ENCODE data around the gene CHPF. TPM values are rescaled to one million over a fixed set of nuclear protein-coding genes. Genes with fewer than 3 reads are reported as not detected.
A peak's percentile ranks its signal among the peaks of the same experiment; 100 is the strongest.

The CHPF gene
- total RNA-seq, 4 donors from 2014 or later, result 32.6 to 70.8 (median 45.5) TPM

DNA sequence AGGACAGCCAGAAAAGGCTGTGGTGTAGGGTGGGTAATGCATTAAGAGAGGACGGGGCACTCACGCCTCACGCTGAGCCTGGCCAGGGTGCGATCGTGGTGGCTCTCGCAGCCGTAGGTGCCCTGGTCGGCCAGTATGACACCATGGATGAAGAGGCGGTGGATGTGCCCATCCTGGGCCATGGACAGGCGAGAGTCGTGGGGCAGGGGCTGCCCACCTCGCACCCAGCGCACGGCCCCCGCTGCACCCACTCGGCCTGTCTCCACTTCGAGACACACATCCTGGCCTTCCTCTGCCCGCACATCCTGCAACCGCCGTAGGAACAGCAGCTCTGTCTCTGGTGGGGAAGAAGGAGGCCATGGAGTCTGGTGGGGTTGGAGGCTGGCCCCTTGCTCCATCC lies 12.3 kb upstream of the CHPF start:
- DNase-seq (ENCODE audit: low spot score) (no peak), ATAC-seq (ENCODE audit: low FRiP score) (no peak)
- TF ChIP-seq, protein P1, sequence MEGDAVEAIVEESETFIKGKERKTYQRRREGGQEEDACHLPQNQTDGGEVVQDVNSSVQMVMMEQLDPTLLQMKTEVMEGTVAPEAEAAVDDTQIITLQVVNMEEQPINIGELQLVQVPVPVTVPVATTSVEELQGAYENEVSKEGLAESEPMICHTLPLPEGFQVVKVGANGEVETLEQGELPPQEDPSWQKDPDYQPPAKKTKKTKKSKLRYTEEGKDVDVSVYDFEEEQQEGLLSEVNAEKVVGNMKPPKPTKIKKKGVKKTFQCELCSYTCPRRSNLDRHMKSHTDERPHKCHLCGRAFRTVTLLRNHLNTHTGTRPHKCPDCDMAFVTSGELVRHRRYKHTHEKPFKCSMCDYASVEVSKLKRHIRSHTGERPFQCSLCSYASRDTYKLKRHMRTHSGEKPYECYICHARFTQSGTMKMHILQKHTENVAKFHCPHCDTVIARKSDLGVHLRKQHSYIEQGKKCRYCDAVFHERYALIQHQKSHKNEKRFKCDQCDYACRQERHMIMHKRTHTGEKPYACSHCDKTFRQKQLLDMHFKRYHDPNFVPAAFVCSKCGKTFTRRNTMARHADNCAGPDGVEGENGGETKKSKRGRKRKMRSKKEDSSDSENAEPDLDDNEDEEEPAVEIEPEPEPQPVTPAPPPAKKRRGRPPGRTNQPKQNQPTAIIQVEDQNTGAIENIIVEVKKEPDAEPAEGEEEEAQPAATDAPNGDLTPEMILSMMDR (IDR thresholded peaks at IDR 0.05), result no peak

DNA sequence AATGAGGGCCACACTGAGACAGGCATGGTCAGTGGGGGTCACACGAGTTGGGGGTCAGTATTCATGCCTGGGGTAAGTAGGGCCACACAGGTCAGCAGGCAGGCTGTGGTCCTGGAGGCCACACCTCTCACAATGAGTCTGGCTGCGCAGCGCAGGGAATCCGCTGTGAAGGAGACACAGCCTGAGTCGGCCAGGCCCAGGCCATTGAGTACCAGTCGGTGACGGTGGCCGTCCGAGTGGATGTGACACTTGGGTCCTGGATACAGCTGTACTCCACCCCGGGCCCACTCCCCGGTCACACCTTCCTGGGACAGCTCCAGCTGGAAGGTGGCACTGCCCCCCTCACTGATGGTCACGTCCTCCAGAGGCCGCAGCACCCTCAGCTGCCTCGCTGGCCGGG lies 10.7 kb upstream of the CHPF start:
- TF ChIP-seq, protein P1 (IDR thresholded peaks at IDR 0.05), result no peak
- no peak for ATAC-seq (ENCODE audit: low FRiP score)

DNA sequence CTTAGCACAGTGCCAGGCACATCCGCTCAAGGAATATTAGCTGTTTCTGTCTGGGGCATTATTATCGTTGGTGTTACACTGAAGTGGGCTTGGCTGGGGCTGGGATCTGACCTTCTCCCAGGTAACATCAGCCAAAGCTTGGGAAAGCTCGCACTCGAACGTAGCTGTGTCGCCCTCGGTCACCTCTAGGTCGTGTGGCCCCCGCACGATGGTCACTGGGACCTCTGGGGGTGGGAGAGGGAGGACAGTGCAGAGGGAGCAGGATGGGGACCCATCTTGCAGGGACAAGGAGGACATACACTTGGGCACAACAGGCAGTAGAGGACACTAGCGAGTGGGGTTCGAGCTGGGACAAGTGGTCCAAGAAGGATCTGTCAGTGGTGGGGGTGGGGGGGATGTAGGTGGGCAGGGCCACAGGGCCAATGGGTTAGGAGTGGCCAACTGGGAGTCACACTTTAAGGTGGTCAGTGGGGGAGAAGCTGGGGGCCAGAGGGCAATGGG lies 9.9 kb upstream of the CHPF start:
- no peak for ATAC-seq (ENCODE audit: low FRiP score)
- TF ChIP-seq, protein P1 (IDR thresholded peaks at IDR 0.05), result no peak
- no peak for DNase-seq (ENCODE audit: low spot score)

More for the DNA sequence above, 10.7 kb upstream of the CHPF start:
- DNase-seq (ENCODE audit: low spot score), result no peak

DNA sequence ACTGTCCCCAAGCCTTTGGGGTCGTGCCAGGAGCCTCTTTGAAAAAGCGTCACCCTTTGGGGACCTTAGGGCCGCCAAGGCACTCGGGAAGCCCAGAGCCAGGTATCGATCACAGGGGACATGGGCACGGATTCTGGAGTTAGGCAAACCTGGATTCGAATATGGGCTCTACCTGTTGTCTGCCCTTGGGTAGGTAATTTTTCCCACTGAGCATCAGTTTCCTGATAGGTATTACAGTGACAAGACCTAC lies 9.5 kb upstream of the CHPF start:
- TF ChIP-seq, protein P1 (IDR thresholded peaks at IDR 0.05), result no peak
- no peak for ATAC-seq (ENCODE audit: low FRiP score)
- no peak for DNase-seq (ENCODE audit: low spot score)

DNA sequence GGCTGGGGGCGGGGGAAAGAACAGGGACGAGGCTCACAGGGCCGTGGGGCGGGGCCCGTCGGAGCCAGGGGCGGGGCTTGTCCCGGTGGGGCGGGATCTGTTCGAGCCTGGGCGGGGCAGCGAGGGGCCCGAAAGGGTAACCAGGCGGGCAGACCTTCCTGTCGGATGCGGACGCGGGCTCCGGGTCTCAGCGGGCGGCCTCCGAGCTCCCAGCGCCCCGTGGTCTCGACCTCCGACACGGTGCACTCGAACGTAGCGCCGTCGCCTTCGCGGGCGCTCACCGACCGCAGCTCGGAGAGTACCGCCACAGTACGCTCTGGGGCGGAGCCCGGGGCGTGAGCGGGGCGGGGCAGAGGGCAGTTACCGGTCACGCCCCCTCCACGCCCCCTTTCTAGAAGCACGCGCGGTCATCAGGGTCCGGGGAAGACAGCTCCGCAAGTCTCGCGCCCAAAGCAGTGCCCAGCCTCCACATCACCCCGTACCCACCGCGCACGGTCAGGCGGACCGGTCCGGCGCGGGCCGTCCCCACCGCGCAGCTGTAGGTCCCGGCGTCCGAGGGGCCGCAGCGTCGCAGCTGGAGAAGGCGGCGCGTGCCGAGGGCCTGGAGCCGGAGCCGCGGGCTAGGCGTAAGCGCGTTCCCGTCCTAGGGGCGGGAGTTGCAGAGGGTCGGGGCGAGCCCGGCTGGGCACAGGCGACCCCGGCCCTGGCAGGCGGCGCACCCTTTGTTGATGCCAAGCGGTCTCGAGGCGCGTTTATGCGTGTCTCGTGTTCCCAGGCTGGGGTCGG lies 9.0 kb upstream of the CHPF start:
- DNase-seq (ENCODE audit: low spot score), result peak; percentile 77
- ATAC-seq (ENCODE audit: low FRiP score), result peak; percentile 89
- TF ChIP-seq, protein P1 (IDR thresholded peaks at IDR 0.05), result no peak

DNA sequence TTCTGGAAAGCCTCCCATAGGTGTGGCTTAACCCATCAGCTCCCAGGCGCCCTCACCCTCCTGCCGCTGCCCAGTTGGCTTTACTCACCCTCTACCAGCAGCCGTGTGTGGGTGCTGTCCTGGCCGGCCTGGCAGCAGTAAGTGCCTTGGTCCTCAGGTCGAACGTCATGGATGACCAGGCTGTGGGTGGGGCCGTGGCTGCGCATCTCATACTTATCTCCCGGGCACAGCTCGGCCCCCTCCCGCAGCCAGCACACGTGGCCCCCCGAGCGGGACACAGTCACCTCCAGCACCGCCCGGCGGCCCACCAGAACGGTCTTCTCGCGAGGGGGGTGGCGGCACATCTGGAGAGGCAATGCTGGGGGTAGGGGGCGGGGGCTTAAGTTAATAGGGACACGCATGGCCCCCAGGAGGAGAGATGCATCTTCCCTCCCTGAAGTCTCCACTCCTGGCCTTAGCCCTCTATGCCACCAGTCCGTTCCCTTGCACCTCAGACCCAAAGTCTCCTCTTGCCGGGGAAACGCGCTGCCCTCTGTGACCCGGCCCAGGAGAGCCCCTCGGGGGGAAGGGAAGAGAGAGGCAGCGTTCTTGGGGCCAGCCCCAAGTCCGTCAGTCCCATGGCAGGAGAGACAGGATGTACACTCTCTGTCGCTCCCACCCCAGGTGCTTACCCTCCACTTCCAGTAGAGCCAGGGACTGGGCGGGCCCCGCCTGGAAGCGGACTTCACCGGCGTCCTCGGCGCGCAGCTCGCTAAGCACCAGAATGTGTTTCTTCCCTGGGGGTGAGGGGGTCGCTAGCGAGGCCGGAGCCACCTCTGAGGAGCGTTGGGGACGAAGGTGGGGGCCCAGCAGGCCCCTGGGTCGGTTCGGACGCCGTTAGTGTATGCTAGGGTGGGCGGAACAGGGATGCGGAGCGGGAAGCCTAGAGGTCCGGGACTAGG lies 8.1 kb upstream of the CHPF start:
- peak; percentile 82 for ATAC-seq (ENCODE audit: low FRiP score)

More for the DNA sequence above, 8.1 kb upstream of the CHPF start:
- no peak for DNase-seq (ENCODE audit: low spot score)
- TF ChIP-seq, protein P1 (IDR thresholded peaks at IDR 0.05), result no peak
